Cardiac muscle cell (in vitro differentiated cells and primary cell): ENCODE data around the gene KIAA0930. TPM values are rescaled to one million over a fixed set of nuclear protein-coding genes. Genes with fewer than 3 reads are reported as not detected.

Source experiments
- DNase-seq, 2 donors: peaks; one replicate each; pipeline versions ENCODE4 v3.0.0 to v3.0.0-alpha.2; 2010 to 2017; ENCODE audit warnings: low read depth in 1 of 2, low spot score in 1 of 2
- H3K27ac ChIP-seq: fragments of 200-600 bp; sonication (generic); 2 replicates; pipeline ENCODE4 v1.5.1; 2016
- H3K27me3 ChIP-seq: fragments of 200-600 bp; sonication (generic); 2 replicates; pipeline ENCODE4 v1.6.0; 2016; ENCODE audit warnings: control low read depth
- H3K36me3 ChIP-seq: fragments of 200-600 bp; sonication (generic); 2 replicates; pipeline ENCODE4 v1.5.1; 2016; ENCODE audit warnings: control low read depth
- H3K4me1 ChIP-seq: fragments of 200-600 bp; sonication (generic); 2 replicates; pipeline ENCODE4 v1.8.1; 2017; ENCODE audit warnings: low read depth, mild to moderate bottlenecking, mixed run types
- H3K4me3 ChIP-seq: fragments of 200-600 bp; sonication (generic); 2 replicates; pipeline ENCODE4 v1.5.1; 2016; ENCODE audit warnings: mild to moderate bottlenecking
- H3K9me3 ChIP-seq: fragments of 200-600 bp; sonication (generic); 2 replicates; pipeline ENCODE4 v1.5.1; 2017; ENCODE audit warnings: low read depth, mild to moderate bottlenecking, control low read depth
- CTCF ChIP-seq: IDR thresholded peaks from 2 replicates; pipeline ENCODE4 v1.5.1; 2012; ENCODE audit warnings: low read depth, mild to moderate bottlenecking, low read length
- polyA plus RNA-seq: library from polyadenylated mRNA; unstranded; fragments of >200 nt; fragmentation: Nextera tagmentation; extraction: Ambion mirVana; gene quantifications from 2 replicates; pipeline ENCODE4 v1.2.1, GENCODE V29; 2016
- total RNA-seq: library from RNA; depleted of rRNA; stranded (reverse); fragments of >200 nt; gene quantifications from 2 replicates; pipeline ENCODE4 v1.2.3, GENCODE V29; 2016

KIAA0930 gene
- total and polyA plus RNA-seq, 2 experiments from 2014 or later = 11.8 to 12.7 TPM

- H3K36me3 ChIP-seq = no peaks in the 10 kb centered on the region
- H3K9me3 ChIP-seq = no peaks in the 10 kb centered on the region
- H3K4me3 ChIP-seq = no peak overlapping the region
- H3K27me3 ChIP-seq = no peaks in the 10 kb centered on the region
- H3K27ac ChIP-seq = no peak overlapping the region
- no peak for DNase-seq
- no peak for TF ChIP-seq CTCF
- no peaks in the 10 kb centered on the region for H3K4me1 ChIP-seq
Measured at GRCh38 chr22:45248832-45249561, 8.3 kb upstream of the KIAA0930 start.

- H3K4me1 ChIP-seq = no peaks in the 10 kb centered on the region
- no peaks in the 10 kb centered on the region for H3K36me3 ChIP-seq
- H3K27ac ChIP-seq = peak overlapping the region; percentile 27
- peak in 1 of 2 donors; percentile 87 for DNase-seq
- no peak overlapping the region for H3K4me3 ChIP-seq
- H3K27me3 ChIP-seq = no peaks in the 10 kb centered on the region
- no peaks in the 10 kb centered on the region for H3K9me3 ChIP-seq
- no peak for TF ChIP-seq CTCF
Measured at GRCh38 chr22:45246060-45246985, 5.6 kb upstream of the KIAA0930 start.

GRCh38 chr22:45244916-45245315 is 4.2 kb upstream of the KIAA0930 start:
- Histone ChIP-seq H3K4me1 (no peaks in the 10 kb centered on the region), H3K36me3 (no peaks in the 10 kb centered on the region), H3K27me3 (peaks cover 5% of the 10 kb centered on the region), H3K27ac (no peak overlapping the region), H3K9me3 (no peaks in the 10 kb centered on the region), H3K4me3 (no peak overlapping the region)
- no peak for TF ChIP-seq CTCF
- DNase-seq = no peak

GRCh38 chr22:45242778-45243191 is 2.1 kb upstream of the KIAA0930 start:
- no peak overlapping the region for H3K27ac ChIP-seq
- H3K36me3 ChIP-seq = no peaks in the 10 kb centered on the region
- no peaks in the 10 kb centered on the region for H3K4me1 ChIP-seq
- H3K4me3 ChIP-seq = no peak overlapping the region
- no peak for TF ChIP-seq CTCF
- DNase-seq = peak in 1 of 2 donors; percentile 25
- H3K27me3 ChIP-seq = peaks cover 15% of the 10 kb centered on the region
- no peaks in the 10 kb centered on the region for H3K9me3 ChIP-seq

- H3K9me3 ChIP-seq = no peaks in the 10 kb centered on the region
- H3K27me3 ChIP-seq = peaks cover 15% of the 10 kb centered on the region
- no peaks in the 10 kb centered on the region for H3K36me3 ChIP-seq
- H3K4me1 ChIP-seq = peaks cover 5% of the 10 kb centered on the region
- no peak for TF ChIP-seq CTCF
- H3K27ac ChIP-seq = no peak overlapping the region
- H3K4me3 ChIP-seq = peak overlapping the region; percentile 40
- DNase-seq = peak in 1 of 2 donors; percentile 41
Measured at GRCh38 chr22:45240104-45240809, 437 bp downstream of the KIAA0930 start.
